NB4 (cell line): Measurements from ENCODE around the gene NBEA.

ENCODE experiments used
- MYC ChIP-seq: IDR thresholded peaks from 2 replicates; pipeline ENCODE4 v1.6.1; 2011; ENCODE audit warnings: low read depth, low read length
- POLR2A ChIP-seq: IDR thresholded peaks from 2 replicates; pipeline ENCODE4 v1.6.1; 2011; ENCODE audit warnings: mild to moderate bottlenecking; ENCODE audit not compliant: insufficient read length; ENCODE audit errors: extremely low read depth
- TF ChIP-seq, protein P1 (sequence below): IDR thresholded peaks from one replicate; pipeline ENCODE4 v1.5.1; 2012; ENCODE audit warnings: low read depth, low read length
- TF ChIP-seq, protein P2 (sequence below): IDR thresholded peaks from 2 replicates; pipeline ENCODE4 v1.6.1; 2011; ENCODE audit warnings: low read depth, low read length

DNA sequence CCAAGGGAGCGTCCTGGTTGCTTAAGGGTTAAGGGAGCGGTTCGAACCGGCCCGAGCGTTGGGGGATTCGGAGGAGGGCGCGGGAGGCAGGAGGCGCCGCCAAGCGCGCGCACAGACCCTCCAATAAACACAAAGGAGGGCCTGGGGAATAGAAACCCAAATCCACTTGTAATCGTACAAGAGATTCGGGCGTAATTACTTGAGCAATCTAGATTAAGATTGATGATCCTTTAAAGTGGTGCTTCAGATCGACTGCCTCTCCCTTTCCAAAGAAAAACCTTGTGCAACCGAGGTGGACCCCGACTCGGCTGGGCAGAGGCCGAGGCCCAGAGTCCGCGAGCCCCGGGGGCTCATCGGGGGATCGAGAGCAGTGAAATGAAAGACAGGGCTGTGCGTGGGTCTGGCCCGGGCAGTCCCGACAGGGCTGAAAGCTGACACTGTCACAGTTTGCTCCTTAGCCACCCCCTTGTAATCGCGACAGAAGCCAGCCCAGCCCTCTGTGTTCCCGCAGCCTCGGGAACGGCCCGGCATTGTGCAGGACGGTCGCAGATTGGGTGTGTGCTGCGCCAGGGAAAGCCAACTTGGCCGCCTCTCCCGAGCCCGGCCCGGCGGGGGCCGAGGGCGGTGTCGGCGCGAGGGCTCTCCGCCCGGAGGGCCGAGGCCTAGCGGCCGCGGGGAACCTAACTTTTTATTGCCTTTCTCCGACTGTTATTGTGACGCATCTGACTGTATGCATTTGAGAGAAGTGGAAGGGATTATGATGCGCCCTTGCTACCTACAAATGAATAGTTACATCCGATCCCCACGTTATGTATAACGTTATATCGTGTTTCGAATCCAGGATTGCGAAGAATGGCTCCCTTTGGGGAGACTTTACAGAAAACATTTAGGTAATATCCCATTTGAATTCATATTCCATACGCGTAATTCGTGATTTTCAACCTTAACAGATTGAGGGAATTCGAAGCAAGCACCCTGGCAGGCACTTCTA is 528.9 kb downstream of the NBEA start:
- TF ChIP-seq, protein P1, sequence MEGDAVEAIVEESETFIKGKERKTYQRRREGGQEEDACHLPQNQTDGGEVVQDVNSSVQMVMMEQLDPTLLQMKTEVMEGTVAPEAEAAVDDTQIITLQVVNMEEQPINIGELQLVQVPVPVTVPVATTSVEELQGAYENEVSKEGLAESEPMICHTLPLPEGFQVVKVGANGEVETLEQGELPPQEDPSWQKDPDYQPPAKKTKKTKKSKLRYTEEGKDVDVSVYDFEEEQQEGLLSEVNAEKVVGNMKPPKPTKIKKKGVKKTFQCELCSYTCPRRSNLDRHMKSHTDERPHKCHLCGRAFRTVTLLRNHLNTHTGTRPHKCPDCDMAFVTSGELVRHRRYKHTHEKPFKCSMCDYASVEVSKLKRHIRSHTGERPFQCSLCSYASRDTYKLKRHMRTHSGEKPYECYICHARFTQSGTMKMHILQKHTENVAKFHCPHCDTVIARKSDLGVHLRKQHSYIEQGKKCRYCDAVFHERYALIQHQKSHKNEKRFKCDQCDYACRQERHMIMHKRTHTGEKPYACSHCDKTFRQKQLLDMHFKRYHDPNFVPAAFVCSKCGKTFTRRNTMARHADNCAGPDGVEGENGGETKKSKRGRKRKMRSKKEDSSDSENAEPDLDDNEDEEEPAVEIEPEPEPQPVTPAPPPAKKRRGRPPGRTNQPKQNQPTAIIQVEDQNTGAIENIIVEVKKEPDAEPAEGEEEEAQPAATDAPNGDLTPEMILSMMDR = no peak
- TF ChIP-seq POLR2A = no peak
- TF ChIP-seq MYC = no peak
- TF ChIP-seq, protein P2, sequence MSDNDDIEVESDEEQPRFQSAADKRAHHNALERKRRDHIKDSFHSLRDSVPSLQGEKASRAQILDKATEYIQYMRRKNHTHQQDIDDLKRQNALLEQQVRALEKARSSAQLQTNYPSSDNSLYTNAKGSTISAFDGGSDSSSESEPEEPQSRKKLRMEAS = no peak
